ENCODE data around the gene AP4S1.
"Not testable (repeated sequence)": the region's sequence is repeated elsewhere in the genome, so short reads cannot be mapped to it uniquely, and the experiment has no call there.

Gene AP4S1

DNA sequence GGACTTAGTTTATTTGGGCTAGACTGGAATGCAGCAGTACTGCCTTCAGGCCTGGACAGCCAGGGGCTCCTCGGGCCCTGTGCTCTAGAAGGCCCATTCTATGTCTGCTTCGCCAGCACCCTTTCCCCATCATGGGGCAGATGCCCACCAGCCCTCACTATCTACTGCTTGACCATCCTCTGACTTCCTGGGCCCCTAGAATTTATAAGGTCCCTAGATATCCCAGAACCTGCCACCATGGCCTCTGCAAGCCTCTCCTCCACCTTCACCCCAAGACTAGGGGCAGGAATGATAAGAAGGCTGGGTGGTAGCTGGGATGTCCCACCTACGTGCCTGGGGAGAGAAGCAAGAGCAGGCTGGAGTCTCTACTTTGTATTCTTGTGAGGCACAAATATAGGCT, 59.6 kb downstream of the AP4S1 start:
- DNase-seq (ENCODE audit: low read depth in 3 of 3) = no peak

GRCh38 chr14:31086466-31086865, 61.0 kb downstream of the AP4S1 start:
- DNase-seq (ENCODE audit: low read depth in 3 of 3) = not testable (repeated sequence)

DNA sequence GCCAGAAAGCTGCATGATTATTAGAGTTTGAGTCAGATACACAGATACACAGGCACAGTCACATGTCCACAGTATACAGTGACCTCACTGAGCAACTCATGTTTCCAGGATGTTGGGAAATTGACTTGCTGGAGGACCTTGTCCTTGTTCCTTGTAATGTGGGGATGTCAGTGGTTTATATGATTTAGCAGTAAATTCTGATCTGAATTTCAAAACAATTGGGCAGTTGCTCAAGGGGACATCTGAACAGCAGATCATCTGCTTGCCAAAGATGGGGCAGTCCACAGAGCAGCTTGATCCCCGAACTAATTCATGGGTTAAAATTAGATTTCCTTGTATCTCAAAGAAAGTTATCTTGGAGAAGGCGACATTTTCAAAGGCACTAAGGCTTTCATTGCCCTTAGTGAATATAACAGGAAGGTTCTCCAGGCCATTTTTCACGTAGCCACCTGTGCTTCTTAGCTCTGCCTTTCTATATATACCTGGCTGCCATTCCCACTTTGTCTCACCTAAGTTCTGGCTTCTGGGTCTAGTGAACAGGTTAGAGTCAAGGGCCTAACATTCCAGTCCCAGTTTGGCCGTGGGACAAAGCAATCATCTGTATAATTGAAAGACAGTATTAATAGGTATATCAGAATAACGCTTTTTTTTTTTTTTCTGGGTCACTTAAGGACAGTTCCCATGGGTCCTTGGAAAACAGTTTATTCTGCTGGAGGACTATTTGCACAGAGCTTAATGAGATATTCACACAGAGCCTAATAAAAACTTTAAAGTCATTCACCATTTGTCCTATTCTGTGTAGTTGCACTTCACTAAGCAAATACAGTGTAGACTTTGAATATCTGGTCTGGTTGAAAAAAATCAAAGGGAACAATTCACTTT, 65.7 kb downstream of the AP4S1 start:
- DNase-seq (ENCODE audit: low read depth in 3 of 3) = no peak

- no peak for DNase-seq (ENCODE audit: low read depth in 3 of 3)
Measured at GRCh38 chr14:31092160-31092708, 66.8 kb downstream of the AP4S1 start.

DNA sequence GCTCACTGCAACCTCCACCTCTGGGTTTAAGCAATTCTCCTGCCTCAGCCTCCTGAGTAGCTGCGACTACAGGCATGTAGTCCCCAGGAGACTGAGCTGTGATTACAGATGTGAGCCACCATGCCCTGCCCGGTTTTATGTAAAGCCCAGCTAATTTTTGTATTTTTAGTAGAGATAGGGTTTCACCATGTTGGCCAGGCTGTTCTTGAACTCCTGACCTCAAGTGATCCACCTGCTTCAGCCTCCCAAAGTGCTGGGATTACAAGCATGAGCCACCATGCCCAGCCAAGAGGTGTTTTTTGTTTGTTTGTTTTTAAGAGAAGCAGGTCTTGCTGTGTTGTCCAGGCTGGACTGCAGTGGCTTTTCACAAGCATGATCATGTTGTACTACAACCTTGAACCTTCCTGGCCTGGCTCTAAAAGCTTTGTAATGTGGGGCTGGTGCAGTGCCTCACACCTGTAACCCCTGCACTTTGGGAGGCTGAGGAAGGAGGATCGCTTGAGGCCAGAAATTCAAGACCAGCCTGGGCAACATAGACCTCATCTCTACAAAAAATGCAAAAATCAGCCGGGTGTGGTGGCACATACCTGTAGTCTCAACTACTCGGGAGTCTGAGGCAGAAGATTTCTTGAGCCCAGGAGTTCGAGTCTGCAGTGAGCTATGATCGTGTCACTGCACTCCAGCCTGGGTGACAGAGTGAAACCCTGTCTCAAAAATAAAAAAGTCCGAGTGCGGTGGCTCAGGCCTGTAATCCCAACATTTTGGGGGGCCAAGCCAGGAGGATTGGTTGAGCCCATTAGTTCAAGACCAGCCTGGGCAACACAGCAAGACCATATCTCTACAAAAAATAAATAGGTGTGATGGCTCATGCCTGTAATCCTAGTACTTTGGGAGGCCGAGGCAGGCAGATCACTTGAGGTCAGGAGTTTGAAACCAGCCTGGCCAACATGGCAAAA, 68.7 kb downstream of the AP4S1 start:
- not testable (repeated sequence) for DNase-seq (ENCODE audit: low read depth in 3 of 3)

GRCh38 chr14:31095817-31096216, 70.4 kb downstream of the AP4S1 start:
- not testable (repeated sequence) for DNase-seq (ENCODE audit: low read depth in 3 of 3)

GRCh38 chr14:31096255-31096654, 70.8 kb downstream of the AP4S1 start:
- DNase-seq (ENCODE audit: low read depth in 3 of 3) = no peak

DNA sequence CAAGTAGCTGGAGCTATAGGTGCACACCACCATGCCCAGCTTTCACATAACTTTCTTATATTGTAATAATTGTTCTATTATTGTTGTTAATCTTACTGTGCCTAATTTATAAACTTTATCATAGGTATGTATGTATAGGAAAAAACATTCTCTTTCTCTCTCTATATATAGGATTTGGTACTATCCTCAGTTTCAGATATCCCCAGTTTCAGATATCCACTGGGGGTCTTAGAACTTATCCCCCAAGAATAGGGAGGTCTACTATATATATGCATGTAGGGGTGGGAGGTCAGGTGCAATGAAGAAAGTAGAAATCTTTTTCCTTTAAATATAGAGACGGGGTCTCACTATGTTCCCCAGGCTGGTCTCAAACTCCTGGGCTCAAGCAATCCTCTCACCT, 71.6 kb downstream of the AP4S1 start:
- DNase-seq (ENCODE audit: low read depth in 3 of 3) = no peak

DNA sequence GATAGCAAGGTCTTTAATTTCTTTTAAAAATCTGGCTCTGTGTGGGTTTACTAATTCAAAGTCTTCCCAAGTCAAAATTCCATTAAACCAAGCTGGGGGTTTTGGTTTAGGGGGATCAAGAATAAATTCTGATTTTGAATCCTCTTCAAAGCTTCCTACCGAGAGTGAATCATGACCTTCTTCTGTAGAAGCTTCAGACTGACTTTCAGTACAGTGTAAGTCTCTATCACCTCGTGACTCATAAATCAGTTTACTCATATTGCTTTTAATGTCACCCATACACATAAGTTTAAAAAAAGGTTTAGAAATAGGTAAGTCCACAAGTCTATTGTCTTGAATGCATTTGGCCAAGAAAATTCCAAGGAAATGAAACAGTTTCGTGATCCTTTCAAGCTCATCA, 81.3 kb downstream of the AP4S1 start:
- DNase-seq (ENCODE audit: low read depth in 3 of 3) = no peak

DNA sequence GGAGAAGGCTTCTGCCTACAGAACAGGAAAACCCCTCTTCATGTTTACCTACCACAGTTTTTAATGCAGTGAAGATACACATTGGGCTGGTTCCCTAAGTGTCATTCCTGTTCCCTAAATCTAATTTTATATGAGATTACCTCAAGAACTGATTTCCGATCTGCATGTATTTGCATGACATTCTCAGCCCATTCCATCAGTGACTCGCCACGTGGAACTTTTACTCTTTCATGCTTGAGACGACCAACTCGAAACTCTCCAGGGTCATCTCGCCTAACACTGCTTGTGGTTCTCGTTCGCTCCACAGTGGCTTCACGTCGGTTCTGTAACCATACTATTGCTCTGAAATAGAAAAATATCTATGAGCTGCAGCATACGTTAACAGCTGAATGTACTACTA, 83.8 kb downstream of the AP4S1 start:
- no peak for DNase-seq (ENCODE audit: low read depth in 3 of 3)

- DNase-seq (ENCODE audit: low read depth in 3 of 3) = no peak
Measured at GRCh38 chr14:31110872-31111271, 85.4 kb downstream of the AP4S1 start.

- DNase-seq (ENCODE audit: low read depth in 3 of 3) = no peak
Measured at GRCh38 chr14:31113794-31114193, 88.3 kb downstream of the AP4S1 start.

DNA sequence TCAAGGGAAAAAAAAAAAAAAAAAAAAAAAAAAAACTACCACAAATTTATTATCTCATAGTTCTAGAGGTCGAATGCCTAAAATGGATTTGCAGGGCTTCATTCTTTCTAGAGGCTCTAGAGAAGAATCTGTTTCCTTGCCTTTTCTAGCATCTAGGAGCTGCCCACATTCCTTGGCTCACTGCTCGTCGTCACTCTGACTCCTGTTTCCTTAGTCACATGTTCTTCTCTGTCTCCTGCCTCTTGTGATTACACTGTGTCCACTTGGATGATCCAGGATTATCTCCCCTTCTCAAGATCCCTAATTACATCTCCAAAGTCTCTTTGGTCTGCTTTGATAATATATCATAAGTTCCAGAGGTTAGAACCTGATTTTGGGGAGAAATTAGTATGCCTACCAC, 93.4 kb downstream of the AP4S1 start:
- DNase-seq (ENCODE audit: low read depth in 3 of 3) = no peak

DNA sequence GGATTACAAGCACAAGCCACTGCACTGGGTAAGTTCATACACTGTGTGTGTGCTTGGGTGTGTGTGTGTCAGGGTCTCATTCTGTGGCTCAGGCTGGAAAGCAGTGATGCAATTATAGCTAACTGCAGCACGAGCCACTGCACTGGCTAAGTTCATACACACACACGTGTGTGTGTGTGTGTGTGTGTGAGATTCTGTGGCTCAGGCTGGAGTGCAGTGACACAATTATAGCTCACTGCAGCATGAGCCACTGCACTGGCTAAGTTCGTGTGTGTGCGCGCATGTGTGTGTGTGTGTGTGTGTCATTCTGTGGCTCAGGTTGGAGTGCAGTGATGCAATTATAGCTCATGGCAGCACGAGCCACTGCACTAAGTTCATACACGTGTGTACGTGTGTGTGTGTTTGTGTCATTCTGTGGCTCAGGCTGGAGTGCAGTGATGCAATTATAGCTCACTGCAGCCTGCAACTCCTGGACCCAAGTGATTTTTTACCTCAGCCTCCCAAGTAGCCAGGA, 96.7 kb downstream of the AP4S1 start:
- DNase-seq (ENCODE audit: low read depth in 3 of 3) = no peak

DNA sequence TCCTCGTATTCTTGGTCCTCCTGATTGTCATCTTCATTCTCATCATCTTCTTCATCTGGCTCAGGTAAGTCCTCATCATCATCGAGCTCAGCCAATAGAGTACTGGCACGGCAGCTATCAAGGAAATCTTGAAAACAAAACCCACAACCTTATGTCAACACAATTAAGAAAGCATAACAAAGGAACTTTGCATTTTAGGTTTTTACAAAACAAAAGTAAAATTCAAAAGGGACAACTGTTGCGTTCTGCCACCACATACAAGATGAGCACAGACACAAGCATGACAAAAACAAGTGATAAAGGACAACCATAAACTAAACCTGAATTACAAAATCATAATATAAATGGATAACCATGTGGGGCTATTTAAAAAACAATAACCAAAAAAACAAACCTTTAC, 97.5 kb downstream of the AP4S1 start:
- DNase-seq (ENCODE audit: low read depth in 3 of 3) = no peak

DNA sequence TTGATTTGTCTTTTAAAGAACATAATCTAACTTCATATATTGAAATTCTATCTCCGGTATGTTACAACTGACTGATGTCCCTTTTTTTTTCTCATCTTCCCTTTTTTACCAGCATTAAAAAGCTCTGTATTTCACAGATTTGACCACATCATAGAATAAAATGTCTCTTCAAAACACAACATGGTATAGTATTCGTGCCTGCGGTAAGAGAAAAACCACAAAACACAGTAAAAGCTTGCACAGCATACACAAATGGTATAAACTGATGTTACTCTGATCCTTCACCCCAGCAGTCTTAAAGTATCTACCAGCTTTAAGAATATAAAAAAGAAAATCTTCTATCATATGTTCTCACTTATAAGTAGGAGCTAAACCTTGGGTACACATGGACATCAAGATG, 98.7 kb downstream of the AP4S1 start:
- no peak for DNase-seq (ENCODE audit: low read depth in 3 of 3)

GRCh38 chr14:31125231-31125630, 99.8 kb downstream of the AP4S1 start:
- DNase-seq (ENCODE audit: low read depth in 3 of 3) = no peak

GRCh38 chr14:31126680-31127079, 101.2 kb downstream of the AP4S1 start:
- no peak for DNase-seq (ENCODE audit: low read depth in 3 of 3)

DNA sequence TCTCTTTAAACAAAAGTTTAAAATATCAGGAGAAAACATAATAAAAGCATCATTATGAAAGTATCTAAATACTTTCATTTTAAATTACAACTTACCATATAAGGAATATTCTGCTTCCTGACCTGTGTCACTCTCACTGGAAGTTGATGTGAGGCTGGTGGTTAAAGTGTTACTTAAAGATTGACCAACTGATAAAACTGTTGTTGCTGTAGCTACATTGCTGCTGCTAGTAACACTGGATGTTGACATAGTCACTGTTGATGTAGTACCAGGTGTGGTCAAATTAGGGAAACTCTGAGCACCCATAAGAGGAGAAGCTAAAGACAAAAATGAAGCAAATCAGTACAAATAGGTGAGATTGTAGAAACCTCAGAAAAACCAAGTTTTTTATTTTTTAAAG, 102.2 kb downstream of the AP4S1 start:
- no peak for DNase-seq (ENCODE audit: low read depth in 3 of 3)

DNA sequence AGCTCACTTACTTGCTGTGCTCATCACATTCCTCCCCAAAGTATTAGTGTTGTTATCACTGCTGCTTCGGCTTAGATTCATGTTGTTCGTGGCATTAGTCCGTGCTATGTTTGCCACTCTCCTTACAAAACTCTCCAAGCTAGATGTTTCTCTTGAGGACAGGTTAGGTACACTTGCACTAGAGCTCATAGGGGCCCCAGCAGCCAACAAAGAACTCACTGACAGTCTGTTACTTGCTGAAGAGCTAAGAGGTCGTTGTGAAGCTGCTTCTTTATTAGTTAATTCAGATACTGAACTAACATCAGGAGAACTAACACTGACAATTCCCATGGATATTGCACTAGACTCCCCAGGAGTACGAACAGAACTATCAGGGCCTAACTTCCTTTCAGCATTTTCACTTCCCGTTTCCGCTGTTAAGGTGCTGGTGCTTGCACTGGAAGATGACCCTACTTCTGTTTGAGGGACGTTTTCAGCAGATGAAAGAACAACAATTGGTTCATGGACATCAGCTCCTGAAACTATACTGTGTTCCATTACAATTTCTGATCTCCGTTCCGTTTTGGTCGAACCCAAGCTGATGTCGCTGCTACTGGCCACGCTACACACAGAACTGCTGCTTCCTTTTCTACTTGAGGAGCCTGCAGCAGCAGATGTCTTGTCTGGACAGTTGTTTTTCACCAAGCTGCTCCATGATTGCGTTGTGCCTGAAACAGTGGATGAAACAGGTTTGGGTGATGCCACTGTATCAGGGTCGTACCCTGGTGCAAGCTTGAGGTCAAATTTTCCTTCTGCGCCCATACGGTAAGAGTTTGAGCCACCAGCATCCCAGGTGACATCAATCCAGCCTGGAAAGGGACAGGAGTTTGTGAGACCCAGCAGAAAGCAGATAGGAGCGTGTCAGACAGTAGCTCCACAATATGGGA, 103.4 kb downstream of the AP4S1 start:
- DNase-seq (ENCODE audit: low read depth in 3 of 3) = no peak

GRCh38 chr14:31133133-31133532, 107.7 kb downstream of the AP4S1 start:
- no peak for DNase-seq (ENCODE audit: low read depth in 3 of 3)
